Kidney epithelial cell (primary cell): ENCODE results near the gene CCNI. TPM values are rescaled to one million over a fixed set of nuclear protein-coding genes. Genes with fewer than 3 reads are reported as not detected.
"Not testable (repeated sequence)": the region's sequence is repeated elsewhere in the genome, so short reads cannot be mapped to it uniquely, and the experiment has no call there.

Source experiments
- DNase-seq: peaks from one replicate; pipeline ENCODE4 v3.0.0-alpha.2; 2010; ENCODE audit warnings: low read depth
- H3K27me3 ChIP-seq: 2 replicates; pipeline ENCODE4 v1.6.0; 2011; ENCODE audit warnings: low read length; ENCODE audit not compliant: control insufficient read depth, insufficient read depth
- H3K36me3 ChIP-seq: 2 replicates; pipeline ENCODE4 v1.5.1; 2011; ENCODE audit warnings: low read length; ENCODE audit not compliant: control insufficient read depth, insufficient read depth
- H3K4me3 ChIP-seq: 2 replicates; pipeline ENCODE4 v1.5.1; 2011; ENCODE audit warnings: low read depth, mild to moderate bottlenecking, control low read depth, low read length
- total RNA-seq: library from RNA; depleted of rRNA; stranded (reverse); fragments of >200 nt; gene quantifications from 2 replicates; pipeline ENCODE4 v1.2.3, GENCODE V29; 2015
- TF ChIP-seq, protein P1 (sequence below): IDR thresholded peaks from 2 replicates; pipeline ENCODE4 v1.5.1; 2011; ENCODE audit warnings: mild to moderate bottlenecking, moderate library complexity, low read length, control low read depth, inconsistent platforms; ENCODE audit not compliant: insufficient read depth, poor library complexity, severe bottlenecking

Gene CCNI
- total RNA-seq, 1 donor from 2014 or later: 388 TPM

DNA sequence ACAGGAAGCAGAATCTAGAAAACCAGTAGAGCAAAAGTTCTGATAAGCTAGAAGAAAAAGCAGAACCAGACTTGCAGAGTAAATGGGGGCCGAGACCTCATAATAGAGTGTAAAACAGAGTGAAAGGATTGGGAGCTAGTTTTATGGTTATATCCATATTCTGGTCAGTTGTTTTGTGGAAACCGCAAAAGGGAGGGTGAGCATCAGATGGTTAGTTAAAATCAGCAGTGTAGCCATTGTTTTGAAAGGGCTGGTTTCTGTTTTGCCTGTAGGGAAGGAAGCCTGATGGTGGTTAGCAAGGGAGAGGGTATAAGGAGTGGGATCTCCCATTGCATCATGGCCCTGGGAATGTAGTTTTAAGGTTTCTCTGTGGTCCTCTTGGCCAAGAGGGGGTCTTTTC is 17.2 kb upstream of the CCNI start:
- Histone ChIP-seq H3K27me3 (no peaks in the 10 kb centered on the region), H3K4me3 (no peak overlapping the region), H3K36me3 (no peaks in the 10 kb centered on the region)
- TF ChIP-seq, protein P1, sequence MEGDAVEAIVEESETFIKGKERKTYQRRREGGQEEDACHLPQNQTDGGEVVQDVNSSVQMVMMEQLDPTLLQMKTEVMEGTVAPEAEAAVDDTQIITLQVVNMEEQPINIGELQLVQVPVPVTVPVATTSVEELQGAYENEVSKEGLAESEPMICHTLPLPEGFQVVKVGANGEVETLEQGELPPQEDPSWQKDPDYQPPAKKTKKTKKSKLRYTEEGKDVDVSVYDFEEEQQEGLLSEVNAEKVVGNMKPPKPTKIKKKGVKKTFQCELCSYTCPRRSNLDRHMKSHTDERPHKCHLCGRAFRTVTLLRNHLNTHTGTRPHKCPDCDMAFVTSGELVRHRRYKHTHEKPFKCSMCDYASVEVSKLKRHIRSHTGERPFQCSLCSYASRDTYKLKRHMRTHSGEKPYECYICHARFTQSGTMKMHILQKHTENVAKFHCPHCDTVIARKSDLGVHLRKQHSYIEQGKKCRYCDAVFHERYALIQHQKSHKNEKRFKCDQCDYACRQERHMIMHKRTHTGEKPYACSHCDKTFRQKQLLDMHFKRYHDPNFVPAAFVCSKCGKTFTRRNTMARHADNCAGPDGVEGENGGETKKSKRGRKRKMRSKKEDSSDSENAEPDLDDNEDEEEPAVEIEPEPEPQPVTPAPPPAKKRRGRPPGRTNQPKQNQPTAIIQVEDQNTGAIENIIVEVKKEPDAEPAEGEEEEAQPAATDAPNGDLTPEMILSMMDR: no peak
- no peak for DNase-seq

DNA sequence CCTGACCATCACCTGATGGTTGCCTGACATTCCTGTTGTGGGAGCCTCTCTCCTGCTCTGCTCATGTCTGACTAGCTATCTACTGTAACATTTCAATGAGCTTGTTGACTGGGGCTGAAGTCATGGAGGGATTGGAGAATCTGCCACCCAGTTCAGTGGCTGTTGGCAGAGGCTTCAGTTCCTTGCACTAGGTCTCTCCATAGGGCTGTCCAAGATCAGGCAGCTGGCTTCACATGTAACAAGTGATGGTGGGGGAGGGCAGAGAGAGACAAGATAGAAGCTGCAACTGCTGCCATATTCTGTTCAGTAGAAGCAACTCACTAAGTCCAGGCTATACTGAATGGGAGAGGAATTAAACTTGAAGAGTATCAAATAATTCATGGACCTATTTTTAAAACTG is 14.1 kb upstream of the CCNI start:
- H3K36me3 ChIP-seq: no peaks in the 10 kb centered on the region
- no peak overlapping the region for H3K4me3 ChIP-seq
- TF ChIP-seq, protein P1: no peak
- no peak for DNase-seq
- H3K27me3 ChIP-seq: no peaks in the 10 kb centered on the region

DNA sequence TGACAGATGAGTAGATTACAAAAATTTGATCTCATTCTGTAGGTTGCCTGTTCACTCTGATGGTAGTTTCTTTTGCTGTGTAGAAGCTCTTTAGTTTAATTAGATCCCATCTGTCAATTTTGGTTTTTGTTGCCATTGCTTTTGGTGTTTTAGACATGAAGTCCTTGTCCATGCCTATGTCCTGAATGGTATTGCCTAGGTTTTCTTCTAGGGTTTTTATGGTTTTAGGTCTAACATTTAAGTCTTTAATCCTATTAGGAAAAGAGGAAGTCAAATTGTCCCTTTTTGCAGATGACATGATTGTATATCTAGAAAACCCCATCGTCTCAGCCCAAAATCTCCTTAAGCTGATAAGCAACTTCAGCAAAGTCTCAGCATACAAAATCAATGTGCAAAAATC is 11.2 kb upstream of the CCNI start:
- H3K27me3 ChIP-seq, DNase-seq, H3K36me3 ChIP-seq, H3K4me3 ChIP-seq: not testable (repeated sequence)

DNA sequence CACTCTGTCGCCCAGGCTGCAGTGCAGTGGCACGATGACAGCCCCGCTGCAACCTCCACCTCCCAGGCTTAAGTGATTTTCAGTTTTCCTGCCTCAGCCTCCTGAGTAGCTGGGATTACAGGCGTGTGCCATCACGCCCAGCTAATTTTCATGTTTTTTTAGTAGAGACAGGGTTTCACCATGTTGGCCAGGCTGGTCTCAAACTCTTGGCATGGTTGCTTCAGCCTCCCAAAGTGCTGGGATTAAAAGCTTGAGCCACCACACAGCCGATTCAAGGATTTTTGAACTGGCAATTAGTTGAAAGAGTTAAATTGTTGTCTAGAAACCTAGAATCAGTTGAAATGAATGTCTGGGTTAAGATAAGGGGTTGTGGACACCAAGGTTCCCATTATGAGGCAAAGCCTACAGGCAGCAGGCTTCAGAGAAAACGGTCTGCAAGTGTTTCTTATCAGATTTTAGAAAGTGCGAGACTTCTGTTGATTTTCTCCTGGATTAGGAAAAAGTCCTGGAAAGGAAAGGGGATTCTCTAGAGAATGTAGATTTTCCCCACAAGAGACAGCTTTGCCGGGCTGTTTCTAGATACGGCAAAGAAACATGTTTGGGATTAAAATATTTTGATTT is 8.3 kb upstream of the CCNI start:
- H3K4me3 ChIP-seq: no peak overlapping the region
- TF ChIP-seq, protein P1: no peak
- DNase-seq: no peak
- H3K27me3 ChIP-seq: no peaks in the 10 kb centered on the region
- no peaks in the 10 kb centered on the region for H3K36me3 ChIP-seq

DNA sequence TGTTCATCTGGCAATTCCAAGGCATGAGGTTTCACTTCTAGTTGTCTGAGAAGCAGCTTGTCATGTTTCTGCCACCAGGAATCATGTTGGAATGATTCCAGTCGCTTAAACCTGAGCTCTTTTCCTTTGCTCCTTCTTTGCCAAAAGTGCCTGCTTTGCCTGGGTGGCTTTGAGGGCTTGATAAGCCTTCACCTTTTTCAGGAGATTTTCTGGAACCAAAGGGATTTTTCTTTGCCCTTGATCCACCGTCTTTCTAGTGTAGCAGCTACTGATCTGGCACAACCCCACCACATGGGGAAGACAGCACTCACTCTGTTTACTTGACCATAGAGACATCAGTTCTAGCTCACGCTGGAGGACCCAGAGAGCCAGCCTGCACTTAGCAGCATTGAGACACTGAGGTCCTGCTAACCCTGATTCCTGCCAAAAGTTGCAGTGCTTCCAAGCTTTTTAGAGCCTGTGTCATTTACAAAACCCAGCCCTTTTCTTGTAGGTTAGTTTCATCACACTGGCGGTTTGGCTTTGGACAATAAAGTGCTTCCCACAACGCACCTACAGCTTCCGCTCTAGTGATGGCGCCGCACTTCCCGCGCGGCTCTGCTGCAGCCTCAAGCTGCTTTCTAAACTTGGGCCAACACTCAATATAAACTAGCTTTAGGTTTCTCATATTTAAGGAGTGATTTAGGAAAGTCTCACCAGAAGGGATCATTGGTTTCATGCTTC is 7.3 kb upstream of the CCNI start:
- Histone ChIP-seq H3K4me3 (no peak overlapping the region), H3K27me3 (no peaks in the 10 kb centered on the region), H3K36me3 (no peaks in the 10 kb centered on the region)
- TF ChIP-seq, protein P1: no peak
- no peak for DNase-seq

DNA sequence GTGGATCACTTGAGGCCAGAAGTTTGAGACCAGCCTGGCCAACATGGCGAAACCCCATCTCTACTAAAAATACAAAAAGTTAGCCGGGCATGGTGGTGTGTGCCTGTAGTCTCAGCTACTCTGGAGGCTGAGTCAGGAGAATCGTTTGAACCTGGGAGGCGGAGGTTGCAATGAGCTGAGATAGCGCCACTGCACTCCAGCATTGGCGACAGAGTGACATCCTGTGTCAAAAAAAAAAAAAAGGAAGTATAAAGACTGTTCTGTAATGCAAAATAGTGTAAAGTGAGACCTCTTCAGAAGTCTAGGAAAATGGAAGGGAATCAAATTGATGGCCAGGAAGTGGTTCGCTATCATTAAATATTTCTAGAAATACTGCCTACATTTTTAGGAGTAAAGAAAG is 5.0 kb upstream of the CCNI start:
- DNase-seq, H3K4me3 ChIP-seq, H3K36me3 ChIP-seq, H3K27me3 ChIP-seq: not testable (repeated sequence)

DNA sequence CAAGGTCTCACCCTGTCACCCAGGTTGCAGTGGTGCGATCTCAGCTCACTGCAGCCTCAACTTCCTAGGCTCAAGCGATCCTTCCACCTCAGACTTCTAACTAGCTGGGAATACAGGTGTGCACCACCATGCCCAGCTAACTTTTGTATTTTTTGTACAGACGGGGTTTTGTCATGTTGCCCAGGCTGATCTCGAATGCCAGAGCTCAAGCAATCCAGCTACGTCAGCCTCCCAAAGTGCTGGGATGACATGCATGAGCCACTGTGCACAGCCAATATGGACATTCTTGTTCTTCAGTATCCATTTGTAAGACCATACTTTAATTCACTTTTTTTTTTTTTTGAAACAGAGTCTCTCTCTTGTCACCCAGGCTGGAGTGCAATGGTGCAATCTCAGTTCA is 3.5 kb upstream of the CCNI start:
- Histone ChIP-seq H3K36me3 (no peaks in the 10 kb centered on the region), H3K27me3 (no peaks in the 10 kb centered on the region), H3K4me3 (no peak overlapping the region)
- TF ChIP-seq, protein P1: no peak
- no peak for DNase-seq
